Tibial nerve (tissue), 4 donors: ENCODE measurements around the gene ACTA1.

Experiments
- EP300 ChIP-seq, 2 donors: sonication (generic); formaldehyde crosslinking; IDR thresholded peaks; one replicate each; pipeline ENCODE4 v1.6.1; 2017; ENCODE audit warnings: antibody characterized with exemption in 2 of 2, mild to moderate bottlenecking in 1 of 2
- POLR2A ChIP-seq, 2 donors: fragments of 450-650 bp; IDR thresholded peaks; one replicate each; pipeline ENCODE4 v1.6.1; 2017; ENCODE audit warnings: antibody characterized with exemption in 2 of 2, mild to moderate bottlenecking in 2 of 2, moderate library complexity in 2 of 2
- TF ChIP-seq, protein P1 (sequence below), 5 experiments: fragments of 200-600 bp in 3 of 5; fragments of 450-650 bp in 2 of 5; sonication (generic) in 3 of 5; IDR thresholded peaks; one replicate each; pipeline ENCODE4 v1.5.1; 2016 to 2019; ENCODE audit warnings: antibody characterized with exemption in 5 of 5, mild to moderate bottlenecking in 3 of 5, moderate library complexity in 2 of 5

DNA sequence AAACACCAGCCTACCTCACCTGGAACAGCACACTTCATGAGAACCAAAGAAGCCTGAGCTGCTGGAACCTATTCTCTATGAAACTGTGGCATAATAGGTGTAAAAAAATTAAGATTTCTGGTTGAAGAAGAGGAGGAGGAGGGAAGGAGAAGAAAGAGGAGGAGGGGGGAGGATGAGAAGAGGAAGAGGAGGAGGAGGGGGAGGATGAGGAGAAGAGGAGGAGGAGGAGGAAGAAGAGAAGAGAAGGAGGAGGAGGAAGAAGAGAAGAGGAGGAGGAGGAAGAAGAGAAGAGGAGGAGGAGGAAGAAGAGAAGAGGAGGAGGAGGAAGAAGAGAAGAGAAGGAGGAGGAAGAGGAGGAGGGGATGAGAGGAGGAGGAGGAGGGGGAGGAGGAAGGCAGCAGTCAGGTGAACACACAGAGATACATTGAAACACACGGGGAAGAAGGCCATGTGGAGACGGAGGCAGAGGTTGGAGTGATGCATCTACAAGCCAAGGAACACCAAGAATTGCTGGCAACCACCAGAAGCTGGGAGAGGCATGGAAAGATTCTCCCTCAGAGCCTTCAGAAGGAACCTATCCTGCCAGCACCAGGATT, 8.2 kb downstream of the ACTA1 start:
- TF ChIP-seq POLR2A (IDR thresholded peaks at IDR 0.05): no peak
- TF ChIP-seq, protein P1, sequence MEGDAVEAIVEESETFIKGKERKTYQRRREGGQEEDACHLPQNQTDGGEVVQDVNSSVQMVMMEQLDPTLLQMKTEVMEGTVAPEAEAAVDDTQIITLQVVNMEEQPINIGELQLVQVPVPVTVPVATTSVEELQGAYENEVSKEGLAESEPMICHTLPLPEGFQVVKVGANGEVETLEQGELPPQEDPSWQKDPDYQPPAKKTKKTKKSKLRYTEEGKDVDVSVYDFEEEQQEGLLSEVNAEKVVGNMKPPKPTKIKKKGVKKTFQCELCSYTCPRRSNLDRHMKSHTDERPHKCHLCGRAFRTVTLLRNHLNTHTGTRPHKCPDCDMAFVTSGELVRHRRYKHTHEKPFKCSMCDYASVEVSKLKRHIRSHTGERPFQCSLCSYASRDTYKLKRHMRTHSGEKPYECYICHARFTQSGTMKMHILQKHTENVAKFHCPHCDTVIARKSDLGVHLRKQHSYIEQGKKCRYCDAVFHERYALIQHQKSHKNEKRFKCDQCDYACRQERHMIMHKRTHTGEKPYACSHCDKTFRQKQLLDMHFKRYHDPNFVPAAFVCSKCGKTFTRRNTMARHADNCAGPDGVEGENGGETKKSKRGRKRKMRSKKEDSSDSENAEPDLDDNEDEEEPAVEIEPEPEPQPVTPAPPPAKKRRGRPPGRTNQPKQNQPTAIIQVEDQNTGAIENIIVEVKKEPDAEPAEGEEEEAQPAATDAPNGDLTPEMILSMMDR (IDR thresholded peaks at IDR 0.05): no peak
- TF ChIP-seq EP300 (IDR thresholded peaks at IDR 0.05): no peak
